ENCODE measurements around the gene ZNF215. TPM values are rescaled to one million over a fixed set of nuclear protein-coding genes. Genes with fewer than 3 reads are reported as not detected.

Gene ZNF215
- total and polyA plus RNA-seq, 2 of the 8 experiments (the other 6 are each of a cell fraction or from before 2014, with no cell fraction given), result 6.4 to 17.9 TPM

DNA sequence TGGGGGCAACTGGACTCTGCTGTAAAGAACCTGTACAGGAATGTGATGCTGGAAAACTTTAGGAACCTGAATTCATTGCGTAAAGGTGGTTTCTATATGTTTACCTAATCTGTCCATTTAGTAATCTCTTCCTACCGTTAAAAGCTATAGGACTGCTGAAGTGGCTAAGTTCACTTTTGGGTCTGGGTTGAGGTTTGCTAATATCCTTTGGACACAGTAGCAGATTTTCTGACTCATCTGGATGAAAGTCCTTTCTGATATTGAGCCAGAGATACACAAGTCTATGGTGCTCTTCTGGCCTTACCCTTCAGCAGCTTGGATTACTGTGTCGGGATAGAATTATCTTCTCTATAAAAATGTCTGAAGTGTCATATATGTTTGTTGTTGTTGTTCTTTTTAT, 16.9 kb downstream of the ZNF215 start:
- Histone ChIP-seq H3K9me3 (ENCODE audit: insufficient read depth in 2 of 2, low read depth in 1 of 2, low read length in 1 of 2) (no peaks in the 10 kb centered on the region), H3K23ac (ENCODE audit: insufficient read length) (no peak overlapping the region), H3K14ac (ENCODE audit: insufficient read length) (no peak overlapping the region), H3K36me3 (ENCODE audit: control insufficient read depth in 2 of 4, insufficient read depth in 4 of 4, low read length in 3 of 4) (peaks cover 2 to 30% (median 20%) of the 10 kb centered on the region in 4 experiments; a peak in 7 of 8 replicates), H4K20me1 (replicated peaks in 1 of 2; ENCODE audit: control insufficient read depth in 1 of 2, insufficient read depth in 2 of 2, low read length in 2 of 2) (peaks cover 0 to 2% of the 10 kb centered on the region in 2 experiments), H3K27me3 (replicated peaks in 1 of 4; ENCODE audit: control insufficient read depth in 3 of 4, extremely low read depth in 1 of 4, insufficient read depth in 3 of 4, low read length in 3 of 4) (no peaks in the 10 kb centered on the region), H4K91ac (replicated peaks; ENCODE audit: insufficient read length, low read length) (no peak overlapping the region), H3K4me3 (ENCODE audit: extremely low read depth in 1 of 4, insufficient read depth in 2 of 4, low read depth in 3 of 4, low read length in 4 of 4) (no peak overlapping the region), H2AK5ac (ENCODE audit: low read depth, low read length) (no peak overlapping the region), H4K5ac (ENCODE audit: insufficient read length, low read depth, low read length) (no peak overlapping the region), H3K23me2 (ENCODE audit: low read depth, low read length) (no peaks in the 10 kb centered on the region), H3K4me1 (replicated peaks in 1 of 4; ENCODE audit: control insufficient read depth in 3 of 4, insufficient read depth in 4 of 4, low read length in 3 of 4) (no peaks in the 10 kb centered on the region), H2BK5ac (ENCODE audit: low read depth, low read length) (no peak overlapping the region), H2BK12ac (ENCODE audit: low read depth, low read length) (no peak overlapping the region), H3K79me1 (ENCODE audit: low read depth, low read length) (no peaks in the 10 kb centered on the region; the same call in 1 of the 2 replicates), H3K27ac (ENCODE audit: low read depth, low read length) (no peak overlapping the region), H3K18ac (ENCODE audit: extremely low read depth, low read length) (no peak overlapping the region), H2AFZ (ENCODE audit: low read length) (no peak overlapping the region), H3K9ac (replicated peaks in 1 of 4; ENCODE audit: extremely low read depth in 1 of 4, low read depth in 3 of 4, low read length in 3 of 4) (no peak overlapping the region), H3K4ac (replicated peaks; ENCODE audit: insufficient read length, low read depth, low read length) (no peak overlapping the region), H2BK15ac (ENCODE audit: low read length) (no peak overlapping the region), H2BK20ac (ENCODE audit: low read length) (no peak overlapping the region), H3K56ac (replicated peaks; ENCODE audit: insufficient read length, low read depth, low read length) (no peak overlapping the region), H3K4me2 (ENCODE audit: insufficient read depth in 1 of 2, low read depth in 2 of 2, low read length in 2 of 2) (no peak overlapping the region), H4K8ac (ENCODE audit: extremely low read depth, insufficient read depth, low read length) (no peak overlapping the region), H3K79me2 (ENCODE audit: control insufficient read depth in 1 of 2, insufficient read depth in 2 of 2, low read length in 2 of 2) (no peaks in the 10 kb centered on the region), H2BK120ac (replicated peaks; ENCODE audit: low read depth, low read length) (no peak overlapping the region)
- no peak for FAIRE-seq
- no peak for DNase-seq (ENCODE audit: low read depth in 1 of 2, low spot score in 2 of 2)
- TF ChIP-seq SP4 (IDR thresholded peaks at IDR 0.05; ENCODE audit: low read length), result no peak
- no peak for TF ChIP-seq FOSL1 (IDR thresholded peaks at IDR 0.05; ENCODE audit: insufficient read depth, low read depth, low read length)
- TF ChIP-seq POLR2AphosphoS5 (IDR thresholded peaks at IDR 0.05; ENCODE audit: low read depth, low read length), result no peak
- no peak for TF ChIP-seq CHD2 (IDR thresholded peaks at IDR 0.05; ENCODE audit: low read length)
- TF ChIP-seq GTF2F1 (IDR thresholded peaks at IDR 0.05; ENCODE audit: borderline replicate concordance, low read depth, low read length), result no peak
- ChIA-PET POLR2A (ENCODE audit: partially characterized antibody) (no interaction called here), CTCF (ENCODE audit: partially characterized antibody) (interaction anchor here (0.8 kb wide), 1 partner anchor 131 kb away, joined by 3 read pairs; no protein-coding TSS in a partner anchor)
- 98% methylated on average over 3 of the region's 3 CpGs; no CpG with 5 or more reads in 1 of the 2 experiments for WGBS, 2 experiments (ENCODE audit: extremely low coverage in 1 of 2, insufficient coverage in 1 of 2, insufficient read length in 1 of 2, insufficient replicate concordance in 2 of 2, low coverage in 1 of 2, low lambda C conversion rate in 2 of 2, missing lambda C conversion rate in 1 of 2)

Data from H1 (cell line).